Activated naive CD4-positive, alpha-beta T cell (primary cell): ENCODE results near the gene RIN1.
"Not testable (repeated sequence)": the region's sequence is repeated elsewhere in the genome, so short reads cannot be mapped to it uniquely, and the experiment has no call there.

ENCODE experiments used
- DNase-seq, 4 experiments: peaks; one replicate each; lab custom pipeline; 2025; lab: John Stamatoyannopoulos, UW

Gene RIN1

GRCh38 chr11:66359662-66360087 is 23.4 kb upstream of the RIN1 start:
- no peak for DNase-seq

- DNase-seq = not testable (repeated sequence)
Observed at GRCh38 chr11:66350560-66351235, 14.5 kb upstream of the RIN1 start.

GRCh38 chr11:66349084-66349386 is 12.8 kb upstream of the RIN1 start:
- no peak for DNase-seq

- peak; percentile 63 to 67 (median 66) for DNase-seq
Observed at GRCh38 chr11:66347425-66348276, 11.4 kb upstream of the RIN1 start, which contains the start of gene B4GAT1. Gene B4GAT1 (minus strand): TSS chr11:66347629. CDS start chr11:66347545, 84 bp downstream.

GRCh38 chr11:66346476-66347424 is 10.5 kb upstream of the RIN1 start:
- no peak for DNase-seq

- DNase-seq = no peak
Observed at GRCh38 chr11:66345316-66345649, 9.0 kb upstream of the RIN1 start.

GRCh38 chr11:66344550-66345315 is 8.5 kb upstream of the RIN1 start, which contains the start of gene BRMS1:
Gene BRMS1 (minus strand): TSS chr11:66345104. CDS start chr11:66342234, 2,870 bp downstream.
- DNase-seq = peak; percentile 84 to 90 (median 87)

- DNase-seq = no peak
Observed at GRCh38 chr11:66343176-66343575, 6.9 kb upstream of the RIN1 start.

GRCh38 chr11:66341502-66342126 is 5.4 kb upstream of the RIN1 start:
- DNase-seq = no peak

- DNase-seq = no peak
Observed at GRCh38 chr11:66340596-66341501, 4.6 kb upstream of the RIN1 start.

GRCh38 chr11:66339686-66340483 is 3.7 kb upstream of the RIN1 start:
- DNase-seq = no peak

- DNase-seq = no peak
Observed at GRCh38 chr11:66339162-66339675, 3.0 kb upstream of the RIN1 start.

GRCh38 chr11:66338276-66339161 is 2.3 kb upstream of the RIN1 start:
- no peak for DNase-seq

GRCh38 chr11:66337103-66337899 is 1.1 kb upstream of the RIN1 start:
- DNase-seq = no peak

- DNase-seq = no peak
Observed at GRCh38 chr11:66335531-66336233, 552 bp downstream of the RIN1 start.
